ENCODE results near the gene GRK4.
A peak's percentile ranks its signal among the peaks of the same experiment; 100 is the strongest.
"Not testable (repeated sequence)": the region's sequence is repeated elsewhere in the genome, so short reads cannot be mapped to it uniquely, and the experiment has no call there.

Gene GRK4

GRCh38 chr4:2954358-2955185 is 8.8 kb upstream of the GRK4 start:
- no peak overlapping the region for H3K4me3 ChIP-seq (ENCODE audit: low read depth, low read length)
- no peaks in the 10 kb centered on the region for H3K4me1 ChIP-seq (ENCODE audit: control insufficient read depth, insufficient read depth, low read length)
- TF ChIP-seq CTCF (tag by site-specific recombination; IDR thresholded peaks at IDR 0.05) (peak; percentile 68), ZNF274 (IDR thresholded peaks at IDR 0.05; ENCODE audit: low read length) (no peak), ZNF274 (tag by site-specific recombination; IDR thresholded peaks at IDR 0.05; ENCODE audit: borderline replicate concordance) (no peak), ZNF837 (tag by site-specific recombination; IDR thresholded peaks at IDR 0.05) (no peak), REPIN1 (tag by site-specific recombination; IDR thresholded peaks at IDR 0.05; ENCODE audit: low read depth) (no peak)
- H3K9me3 ChIP-seq (ENCODE audit: control insufficient read depth, insufficient read depth, low read depth, low read length) = no peaks in the 10 kb centered on the region
- peaks cover 5 to 95% of the 10 kb centered on the region in 2 experiments for H3K36me3 ChIP-seq (ENCODE audit: control insufficient read depth in 2 of 2, insufficient read depth in 1 of 2, low read length in 2 of 2)
- ChIA-PET POLR2A (interaction anchor here (1.0 to 1.6 kb wide), 3 partner anchors 8 to 16 kb away, joined by 3 to 5 read pairs (median 3); partner anchors contain the start of gene GRK4), CTCF (interaction anchor here (0.5 to 1.3 kb wide), 9 partner anchors 10 to 734 kb away, joined by 3 to 7 read pairs (median 4); no protein-coding TSS in a partner anchor)
- no peak overlapping the region for H3K27ac ChIP-seq (ENCODE audit: extremely low read depth, low read depth, low read length)

GRCh38 chr4:2955186-2956044 is 8.0 kb upstream of the GRK4 start:
- CTCF ChIA-PET = interaction anchor here (0.6 to 1.3 kb wide), 7 partner anchors 20 to 645 kb away, joined by 4 to 7 read pairs (median 5); no protein-coding TSS in a partner anchor
- POLR2A ChIA-PET; H3K27ac ChIP-seq (ENCODE audit: extremely low read depth, low read depth, low read length); H3K9me3 ChIP-seq (ENCODE audit: control insufficient read depth, insufficient read depth, low read depth, low read length); H3K4me3 ChIP-seq (ENCODE audit: low read depth, low read length); H3K4me1 ChIP-seq (ENCODE audit: control insufficient read depth, insufficient read depth, low read length): not testable (repeated sequence)
- TF ChIP-seq CTCF (tag by site-specific recombination; IDR thresholded peaks at IDR 0.05) = 0 out of 2 replicates have a peak, but pooled peaks have one; percentile 8
- H3K36me3 ChIP-seq (ENCODE audit: control insufficient read depth in 2 of 2, insufficient read depth in 1 of 2, low read length in 2 of 2) = peaks cover 5 to 90% of the 10 kb centered on the region in 2 experiments

- H3K27ac ChIP-seq (ENCODE audit: extremely low read depth, low read depth, low read length) = no peak overlapping the region
- peaks cover 5 to 67% of the 10 kb centered on the region in 2 experiments; a peak in 1 of 3 replicates for H3K36me3 ChIP-seq (ENCODE audit: control insufficient read depth in 2 of 2, insufficient read depth in 1 of 2, low read length in 2 of 2)
- no peaks in the 10 kb centered on the region for H3K9me3 ChIP-seq (ENCODE audit: control insufficient read depth, insufficient read depth, low read depth, low read length)
- H3K4me3 ChIP-seq (ENCODE audit: low read depth, low read length) = no peak overlapping the region
- H3K4me1 ChIP-seq (ENCODE audit: control insufficient read depth, insufficient read depth, low read length) = no peaks in the 10 kb centered on the region
- no peak for TF ChIP-seq OVOL3 (tag by site-specific recombination; IDR thresholded peaks at IDR 0.05)
- TF ChIP-seq HOXA7 (CRISPR knock-in tag; IDR thresholded peaks at IDR 0.05; ENCODE audit: borderline replicate concordance) = no peak
- TF ChIP-seq HIC1 (tag by site-specific recombination; IDR thresholded peaks at IDR 0.05) = 0 out of 2 replicates have a peak, but pooled peaks have one; percentile 23
- 0 out of 2 replicates have a peak, but pooled peaks have one; percentile 28 for TF ChIP-seq ZNF600 (tag by site-specific recombination; IDR thresholded peaks at IDR 0.05)
- CTCF ChIA-PET = no interaction called here
- POLR2A ChIA-PET = no interaction called here
Measured at GRCh38 chr4:2958446-2958845, 4.9 kb upstream of the GRK4 start.

Data from HEK293 (cell line).